Fibroblast of lung (primary cell): ENCODE data around the gene CCR3.

Source experiments
- CTCF ChIP-seq, 2 donors: IDR thresholded peaks in 1 of 2; conservative IDR thresholded peaks in 1 of 2; 1 replicate in 1 of 2; 2 replicates in 1 of 2; pipeline ENCODE4 v1.5.1; 2011 to 2012; ENCODE audit warnings: low read length in 2 of 2, control low read depth in 1 of 2, inconsistent platforms in 1 of 2, low read depth in 1 of 2, mild to moderate bottlenecking in 1 of 2
- EZH2 ChIP-seq: IDR thresholded peaks from 2 replicates; pipeline ENCODE4 v1.5.1; 2012; ENCODE audit warnings: low read length, control low read depth, mild to moderate bottlenecking; ENCODE audit errors: missing control alignments

- TF ChIP-seq CTCF (conservative IDR thresholded peaks at IDR 0.05 in 1 of 2, IDR thresholded peaks at IDR 0.05 in 1 of 2; ENCODE audit: low read depth in 1 of 2, low read length in 2 of 2) (no peak), EZH2 (no peak)
Observed at GRCh38 chr3:46282696-46283095, 40.4 kb downstream of the CCR3 start.
